K562 (cell line): ENCODE measurements around the gene SHANK3.

Source experiments
- BACH1 ChIP-seq: fragments of 200-800 bp; sonication (Bioruptor generic); IDR thresholded peaks from 2 replicates; pipeline ENCODE4 v1.6.1; 2016; ENCODE audit warnings: missing genetic modification characterization, missing compliant biosample characterization
- CEBPZ ChIP-seq: fragments of 150-350 bp; IDR thresholded peaks from 2 replicates; pipeline ENCODE4 v1.6.1; 2014; ENCODE audit warnings: low read depth, mild to moderate bottlenecking, low read length, borderline replicate concordance
- CTCF ChIP-seq, 3 experiments: IDR thresholded peaks in 2 of 3; conservative IDR thresholded peaks in 1 of 3; 2 replicates each; pipeline ENCODE4 v1.5.1; 2011 to 2012; ENCODE audit warnings: low read length in 3 of 3, mild to moderate bottlenecking in 3 of 3, control low read depth in 2 of 3, improper control_type of control experiment in 1 of 3, inconsistent platforms in 1 of 3, low read depth in 1 of 3, mixed read lengths in 1 of 3, moderate library complexity in 1 of 3; ENCODE audit not compliant: insufficient read depth in 2 of 3
- EP300 ChIP-seq: IDR thresholded peaks from 2 replicates; pipeline ENCODE4 v1.6.1; 2012; ENCODE audit warnings: low read length, improper control_type of control experiment
- FOXP1 ChIP-seq: sonication (generic); formaldehyde crosslinking; IDR thresholded peaks from 2 replicates; pipeline ENCODE4 v1.8.0; 2022; ENCODE audit warnings: mild to moderate bottlenecking, missing genetic modification reagents
- GABPA ChIP-seq: fragments of 200-800 bp; sonication (Bioruptor generic); conservative IDR thresholded peaks from 2 replicates; pipeline ENCODE4 v1.6.1; 2016; ENCODE audit warnings: low read depth, missing genetic modification characterization, missing compliant biosample characterization
- GTF2E2 ChIP-seq: fragments of 200-800 bp; sonication (Bioruptor generic); IDR thresholded peaks from 2 replicates; pipeline ENCODE4 v1.6.1; 2016; ENCODE audit warnings: missing genetic modification characterization, missing compliant biosample characterization
- NFATC3 ChIP-seq: fragments of 450-650 bp; IDR thresholded peaks from 2 replicates; pipeline ENCODE4 v1.6.1; 2017; ENCODE audit warnings: mild to moderate bottlenecking
- POU5F1 ChIP-seq: fragments of 150-350 bp; IDR thresholded peaks from 2 replicates; pipeline ENCODE4 v1.6.1; 2014; ENCODE audit warnings: borderline replicate concordance, low read length, low read depth, mild to moderate bottlenecking; ENCODE audit not compliant: partially characterized antibody
- SIN3A ChIP-seq, 2 experiments: fragments of 150-350 bp in 1 of 2; IDR thresholded peaks; 2 replicates each; pipeline ENCODE4 v1.6.1; 2011 to 2016; ENCODE audit warnings: borderline replicate concordance in 2 of 2, low read depth in 2 of 2, low read length in 2 of 2, mild to moderate bottlenecking in 2 of 2, moderate library complexity in 2 of 2; ENCODE audit not compliant: control insufficient read depth in 1 of 2
- ZNF239 ChIP-seq: fragments of 250-450 bp; sonication (Bioruptor Pico); IDR thresholded peaks from 2 replicates; pipeline ENCODE4 v1.4.0; 2020; ENCODE audit warnings: mild to moderate bottlenecking

DNA sequence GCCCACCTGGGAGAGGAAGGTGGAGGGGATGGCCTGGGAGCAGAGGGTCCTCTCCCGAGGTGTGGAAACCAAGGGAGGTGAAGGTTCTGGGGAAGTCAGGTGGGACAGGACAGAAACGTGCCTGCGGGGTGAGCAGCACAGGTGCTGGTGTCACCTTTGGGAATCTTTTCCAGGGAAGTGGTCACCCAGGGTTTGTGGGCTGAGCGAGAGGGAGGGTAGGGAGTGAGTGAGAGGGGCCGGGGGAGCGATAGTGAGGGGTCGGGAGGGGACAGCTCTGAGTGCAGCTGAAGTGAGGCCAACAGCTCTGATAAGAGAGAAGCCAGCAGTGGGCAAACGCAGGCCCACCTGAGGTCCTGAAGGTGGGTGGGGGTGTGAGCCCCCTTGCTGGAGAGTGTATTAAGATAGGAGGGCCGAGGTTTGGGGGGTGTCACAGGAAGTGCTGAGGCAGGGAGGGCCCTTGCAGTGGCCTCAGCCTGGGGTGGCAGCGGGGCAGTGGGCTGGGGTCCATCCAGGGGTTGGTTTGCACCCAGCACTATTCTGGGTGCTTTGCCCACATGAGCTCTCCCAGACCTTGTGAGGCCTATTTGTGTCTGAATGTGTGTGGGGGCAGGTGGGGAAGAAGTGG, 1.6 kb upstream of the SHANK3 start:
- TF ChIP-seq EP300: no peak
- no peak for TF ChIP-seq FOXP1 (CRISPR knock-in tag)
- no peak for TF ChIP-seq GTF2E2 (tag)
- no peak for TF ChIP-seq NFATC3
- TF ChIP-seq CTCF (IDR thresholded peaks at IDR 0.05 in 2 of 3, conservative IDR thresholded peaks at IDR 0.05 in 1 of 3; ENCODE audit: insufficient read depth in 2 of 3, low read depth in 1 of 3, low read length in 3 of 3): no peak
- no peak for TF ChIP-seq SIN3A (IDR thresholded peaks at IDR 0.05; ENCODE audit: borderline replicate concordance in 2 of 2, control insufficient read depth in 1 of 2, low read depth in 2 of 2, low read length in 2 of 2)
- no peak for TF ChIP-seq BACH1 (tag)
- TF ChIP-seq GABPA (tag): no peak
- TF ChIP-seq CEBPZ: no peak
- TF ChIP-seq ZNF239: no peak
- no peak for TF ChIP-seq POU5F1
